ENCODE measurements around the gene TRPM5. TPM values are rescaled to one million over a fixed set of nuclear protein-coding genes. Genes with fewer than 3 reads are reported as not detected.

TRPM5 gene
- total and polyA plus RNA-seq, 2 of the 8 experiments (the other 6 are each of a cell fraction or from before 2014, with no cell fraction given), result 0.02 TPM; not detected in 1

DNA sequence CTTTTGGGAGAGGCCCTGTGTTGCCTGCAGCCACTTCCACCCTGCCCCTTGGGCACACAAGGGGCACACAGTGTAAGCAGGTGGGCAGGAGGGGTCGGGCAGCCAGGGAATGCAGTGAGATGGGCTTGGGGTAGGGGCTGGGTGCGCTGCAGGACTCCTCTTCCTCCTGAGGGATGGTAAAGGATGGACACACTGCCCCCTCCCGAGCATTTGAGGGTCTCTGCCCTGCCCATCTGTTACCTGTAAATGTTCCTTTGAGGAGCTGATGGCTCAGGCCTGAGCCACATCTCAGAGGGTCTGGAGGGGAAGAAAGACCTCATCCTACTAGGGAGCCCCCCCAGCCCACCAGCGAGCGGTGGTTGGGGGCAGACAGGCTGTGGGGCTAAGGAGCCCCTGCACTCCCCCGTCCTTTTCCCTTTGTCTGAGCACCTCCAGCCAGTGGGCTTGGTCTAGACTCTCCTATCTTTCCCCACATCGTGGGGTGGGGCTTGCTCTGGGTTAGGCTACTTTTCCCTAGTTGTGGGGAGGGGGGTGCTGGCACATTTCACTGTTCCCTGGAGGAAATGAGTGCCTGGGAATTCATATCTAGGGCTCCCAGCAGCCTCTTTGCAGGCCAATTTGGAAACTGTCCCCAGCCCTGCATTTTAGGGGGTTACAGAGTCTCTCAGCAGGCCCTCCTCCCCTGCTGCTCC, 45.5 kb downstream of the TRPM5 start (continued):
- TF ChIP-seq CHD7 (IDR thresholded peaks at IDR 0.05; ENCODE audit: insufficient replicate concordance, low read length) (no peak), ATF3 (IDR thresholded peaks at IDR 0.05; ENCODE audit: insufficient read depth, low read depth, low read length) (no peak), ASH2L (IDR thresholded peaks at IDR 0.05; ENCODE audit: low read length) (no peak), SP1 (IDR thresholded peaks at IDR 0.05; ENCODE audit: low read depth, low read length) (no peak)

All from H1 (cell line).